GM18526 (cell line): Measurements from ENCODE around the gene TBL1XR1.

Experiments used
- POLR2A ChIP-seq: IDR thresholded peaks from 3 replicates; pipeline ENCODE4 v1.6.1; 2011; ENCODE audit not compliant: insufficient read length; ENCODE audit errors: extremely low read depth

The TBL1XR1 gene

GRCh38 chr3:177194299-177194698, 3.0 kb downstream of the TBL1XR1 start:
- no peak for TF ChIP-seq POLR2A

- no peak for TF ChIP-seq POLR2A
Observed at GRCh38 chr3:177193688-177194268, 3.5 kb downstream of the TBL1XR1 start.

GRCh38 chr3:177190756-177191681, 6.3 kb downstream of the TBL1XR1 start:
- TF ChIP-seq POLR2A = no peak

GRCh38 chr3:177186306-177186705, 11.0 kb downstream of the TBL1XR1 start:
- TF ChIP-seq POLR2A = no peak

GRCh38 chr3:177185035-177185574, 12.2 kb downstream of the TBL1XR1 start:
- no peak for TF ChIP-seq POLR2A

DNA sequence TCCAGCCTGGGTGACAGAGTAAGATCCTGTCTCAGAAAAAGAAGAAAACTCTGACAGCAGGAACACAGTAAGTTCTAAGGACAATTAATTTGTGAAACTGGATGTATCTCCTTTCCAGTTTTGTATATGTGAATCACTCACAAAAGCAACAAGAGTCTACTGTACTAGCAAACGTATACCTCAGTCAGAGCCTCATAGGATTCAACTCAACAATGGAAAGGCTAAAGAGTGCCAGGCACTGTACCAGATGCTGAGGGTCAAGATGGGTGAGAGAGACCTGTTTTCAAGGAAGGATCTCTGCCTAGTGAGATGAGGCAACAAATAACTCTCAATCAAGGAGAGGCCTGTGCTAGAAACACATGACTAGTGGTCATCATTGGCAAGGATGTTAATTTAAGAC, 14.9 kb downstream of the TBL1XR1 start:
- no peak for TF ChIP-seq POLR2A

DNA sequence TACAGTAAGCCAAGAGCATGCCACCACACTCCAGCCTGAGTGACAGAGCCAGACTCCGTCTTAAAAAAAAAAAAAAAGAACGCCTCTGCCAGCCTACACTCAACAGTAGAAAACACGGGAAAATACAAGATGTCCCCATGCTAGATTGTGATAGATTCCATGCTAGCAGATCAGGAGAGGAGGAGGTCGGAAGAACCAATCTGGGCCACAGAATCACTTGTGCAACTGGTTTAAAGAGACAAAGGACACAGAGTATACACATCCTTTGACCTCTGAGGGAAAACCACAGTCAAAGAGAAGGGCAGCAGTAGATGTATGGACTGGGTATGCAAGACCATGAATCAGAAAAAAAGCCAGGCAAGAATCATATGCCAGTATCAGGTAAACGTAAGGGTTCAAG, 15.9 kb downstream of the TBL1XR1 start:
- TF ChIP-seq POLR2A = no peak

GRCh38 chr3:177180506-177180905, 16.8 kb downstream of the TBL1XR1 start:
- no peak for TF ChIP-seq POLR2A

GRCh38 chr3:177179281-177180067, 17.8 kb downstream of the TBL1XR1 start:
- TF ChIP-seq POLR2A = no peak

DNA sequence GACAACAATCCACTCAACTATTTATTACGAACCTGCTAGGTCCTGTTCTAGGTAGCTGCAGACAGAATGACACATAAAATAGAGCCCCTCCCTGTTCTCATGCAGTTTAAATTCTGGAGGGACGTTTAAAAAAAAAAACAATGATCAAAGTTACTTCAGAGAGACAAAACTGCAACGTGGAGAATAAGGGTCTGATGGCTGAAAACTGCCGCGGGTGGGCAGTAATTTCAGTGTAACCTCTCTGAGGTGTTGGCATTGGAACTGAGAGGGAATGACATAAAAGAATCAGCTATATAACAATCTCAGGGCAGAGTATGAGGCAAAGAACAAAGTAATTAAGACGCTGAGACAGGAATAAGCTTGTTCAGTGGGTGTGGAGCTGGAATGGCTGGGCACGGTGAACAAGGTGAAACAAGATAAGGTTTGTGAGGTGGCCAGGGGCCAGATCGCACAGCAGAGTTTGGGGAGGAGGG, 19.5 kb downstream of the TBL1XR1 start:
- TF ChIP-seq POLR2A = no peak

DNA sequence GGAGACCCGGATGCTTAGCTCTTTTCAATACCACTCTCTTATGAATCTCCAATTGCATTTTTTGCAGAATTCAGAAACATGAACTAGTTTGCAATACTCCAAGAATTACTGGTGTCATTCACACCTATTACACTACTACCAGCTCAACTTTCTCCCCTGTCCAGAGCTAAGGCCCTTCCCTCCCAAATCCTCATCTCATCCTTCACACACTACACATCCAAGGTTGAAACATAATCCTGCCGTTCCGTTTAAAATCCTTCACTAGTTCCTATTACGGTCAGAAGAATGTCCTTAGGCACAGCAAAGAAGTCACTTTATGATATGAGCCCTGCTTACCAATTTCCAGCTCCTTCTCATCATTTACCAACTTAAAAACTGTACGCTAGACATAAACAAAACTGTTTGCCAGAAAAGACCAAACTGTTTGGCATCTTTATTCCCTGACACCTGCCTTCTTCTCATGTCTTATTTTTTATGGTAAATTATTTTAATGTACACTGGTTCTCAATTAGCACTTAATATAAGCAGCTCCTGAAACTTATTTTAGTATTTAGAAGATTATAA, 22.6 kb downstream of the TBL1XR1 start:
- no peak for TF ChIP-seq POLR2A

- no peak for TF ChIP-seq POLR2A
Observed at GRCh38 chr3:177169936-177170722, 27.2 kb downstream of the TBL1XR1 start.

GRCh38 chr3:177168431-177168830, 28.9 kb downstream of the TBL1XR1 start:
- TF ChIP-seq POLR2A = no peak

- no peak for TF ChIP-seq POLR2A
Observed at GRCh38 chr3:177162742-177163141, 34.5 kb downstream of the TBL1XR1 start.
